GM18526 (cell line): ENCODE measurements around the gene PDE10A.

ENCODE experiments used
- POLR2A ChIP-seq: IDR thresholded peaks from 3 replicates; pipeline ENCODE4 v1.6.1; 2011; ENCODE audit not compliant: insufficient read length; ENCODE audit errors: extremely low read depth

Gene PDE10A

GRCh38 chr6:165456286-165456685 is 206.8 kb downstream of the PDE10A start:
- TF ChIP-seq POLR2A: no peak

DNA sequence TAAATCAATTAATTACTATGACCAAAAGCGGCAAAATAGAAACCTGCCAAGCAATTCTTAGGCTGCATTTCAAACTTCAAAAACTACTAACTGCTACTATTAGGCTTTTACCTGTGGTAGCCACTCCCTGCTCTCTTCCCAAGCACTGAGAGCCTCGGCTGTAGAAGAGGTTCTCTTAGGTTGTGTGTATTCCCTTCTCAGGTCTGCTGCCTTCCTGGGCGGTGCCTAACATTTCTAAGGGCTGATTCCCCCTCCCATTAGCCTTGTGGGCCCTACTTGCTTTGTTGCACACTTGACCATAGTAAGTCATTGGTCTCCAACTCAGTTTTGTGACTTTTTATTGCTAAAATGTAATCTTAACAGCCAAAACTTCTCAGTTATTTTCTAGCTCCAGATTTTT is 207.6 kb downstream of the PDE10A start:
- TF ChIP-seq POLR2A: no peak

- TF ChIP-seq POLR2A: no peak
Observed at GRCh38 chr6:165453395-165453794, 209.6 kb downstream of the PDE10A start.

- no peak for TF ChIP-seq POLR2A
Observed at GRCh38 chr6:165451838-165452237, 211.2 kb downstream of the PDE10A start.

DNA sequence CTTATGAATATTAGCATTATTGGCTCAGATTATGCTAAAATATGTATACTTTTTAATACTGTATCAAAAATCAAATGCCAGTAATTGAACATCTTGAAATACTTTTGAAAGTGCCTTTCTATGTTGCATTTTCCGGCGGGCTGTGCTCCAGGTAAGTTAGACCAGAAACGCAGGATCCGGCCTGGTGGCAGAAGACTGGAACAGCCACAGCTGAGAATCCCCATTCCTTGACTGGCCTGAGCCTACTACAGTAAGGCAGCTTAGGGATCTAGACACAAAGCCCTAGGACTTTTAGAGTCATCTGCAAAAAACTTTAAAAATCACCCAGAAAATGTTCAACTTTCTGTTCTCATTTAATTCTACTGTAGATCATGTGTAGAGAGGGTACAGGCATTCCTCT is 214.8 kb downstream of the PDE10A start:
- TF ChIP-seq POLR2A: no peak

DNA sequence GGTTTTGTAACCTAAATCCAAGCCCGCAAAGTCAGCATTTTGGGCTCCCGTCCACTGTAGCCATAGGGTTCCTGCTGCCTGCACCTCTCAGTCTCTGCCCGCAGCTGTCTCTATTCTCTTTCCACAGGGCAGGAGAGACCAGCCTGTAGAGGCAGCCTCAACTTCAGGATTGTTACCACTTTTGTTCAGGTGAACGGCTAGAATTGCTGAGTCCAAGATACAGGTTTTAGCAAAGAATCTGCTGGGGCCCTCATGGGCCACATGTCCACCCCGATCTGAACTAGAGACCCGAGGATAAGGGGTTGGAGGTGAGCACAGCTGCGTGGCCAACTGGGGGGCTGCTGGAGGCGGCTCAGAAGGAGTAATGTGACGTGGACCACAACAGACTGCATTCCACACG is 215.9 kb downstream of the PDE10A start:
- no peak for TF ChIP-seq POLR2A

DNA sequence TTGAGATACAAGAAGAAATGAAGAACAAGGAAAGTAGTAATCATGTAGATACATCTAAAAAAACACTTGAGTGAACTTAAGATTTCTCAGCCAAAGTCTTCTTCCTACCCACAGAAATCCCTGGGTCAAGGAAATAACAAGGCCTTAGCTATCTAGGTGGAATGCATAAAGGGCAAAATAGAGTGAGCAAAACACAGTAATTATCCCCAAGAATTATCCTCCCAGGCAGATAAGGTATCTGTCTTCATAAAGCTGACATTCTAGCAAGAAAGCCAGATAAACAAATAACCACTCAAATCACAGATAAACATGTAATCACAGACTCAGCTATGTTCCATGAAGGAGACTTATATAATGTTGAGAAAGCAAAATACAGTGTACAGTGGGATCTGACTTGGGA is 216.7 kb downstream of the PDE10A start:
- no peak for TF ChIP-seq POLR2A

GRCh38 chr6:165443462-165443861 is 219.6 kb downstream of the PDE10A start:
- TF ChIP-seq POLR2A: no peak

DNA sequence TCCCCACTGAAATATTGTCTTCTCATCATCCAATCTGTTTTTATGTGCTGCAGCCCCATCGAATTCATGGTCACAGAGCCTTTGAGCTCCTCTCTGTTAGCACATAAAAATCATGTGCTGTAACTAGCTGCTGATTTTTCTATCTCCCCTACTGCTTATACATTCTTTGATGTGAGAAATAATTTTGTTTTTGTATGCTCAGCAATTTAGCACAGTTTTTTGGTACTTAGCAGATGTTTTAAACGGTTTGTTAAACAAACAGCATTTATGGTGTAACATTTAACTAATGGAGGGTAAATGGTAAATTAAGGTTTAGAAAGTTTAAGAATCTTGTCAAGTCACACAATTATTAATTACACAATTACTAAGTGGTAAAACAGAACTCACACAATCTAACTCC is 221.9 kb downstream of the PDE10A start:
- no peak for TF ChIP-seq POLR2A

GRCh38 chr6:165439928-165440554 is 223.0 kb downstream of the PDE10A start:
- no peak for TF ChIP-seq POLR2A

- TF ChIP-seq POLR2A: no peak
Observed at GRCh38 chr6:165426892-165427291, 236.1 kb downstream of the PDE10A start.

DNA sequence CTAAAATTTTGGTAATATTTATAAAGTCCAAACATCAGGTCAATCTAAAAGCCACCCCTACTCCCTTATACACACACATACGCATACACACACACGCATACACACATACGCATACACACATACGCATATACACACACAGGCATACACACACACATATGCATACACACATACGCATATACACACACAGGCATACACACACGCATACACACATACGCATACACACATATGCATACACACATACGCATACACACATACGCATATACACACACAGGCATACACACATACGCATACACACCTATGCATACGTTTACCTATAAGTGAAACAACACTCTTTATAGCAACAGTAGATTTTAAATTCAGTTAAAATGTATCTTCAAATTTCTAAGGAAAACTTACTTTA is 240.8 kb downstream of the PDE10A start:
- TF ChIP-seq POLR2A: no peak

- TF ChIP-seq POLR2A: no peak
Observed at GRCh38 chr6:165417278-165417865, 245.7 kb downstream of the PDE10A start.

DNA sequence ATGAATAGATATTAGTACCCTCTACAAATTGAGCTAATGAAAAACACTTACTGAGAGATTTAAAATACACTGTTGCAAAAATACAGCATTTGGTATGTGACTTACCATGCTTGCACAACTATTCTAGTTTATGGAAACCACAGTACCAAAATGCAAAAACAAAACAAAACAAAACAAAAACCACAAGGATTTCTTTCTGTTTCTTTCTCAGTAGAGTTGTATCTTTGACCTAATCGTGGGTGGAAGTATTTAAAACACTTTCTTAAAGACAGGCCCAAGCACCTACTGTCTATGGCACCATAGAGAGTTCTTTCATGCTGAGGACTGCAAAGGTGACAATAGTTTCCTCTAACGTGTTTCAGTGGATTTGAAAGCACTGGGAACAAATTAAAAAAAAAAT is 258.3 kb downstream of the PDE10A start:
- no peak for TF ChIP-seq POLR2A

- no peak for TF ChIP-seq POLR2A
Observed at GRCh38 chr6:165404296-165404695, 258.7 kb downstream of the PDE10A start.

- TF ChIP-seq POLR2A: no peak
Observed at GRCh38 chr6:165403006-165403595, 259.9 kb downstream of the PDE10A start.

GRCh38 chr6:165401092-165401491 is 261.9 kb downstream of the PDE10A start:
- no peak for TF ChIP-seq POLR2A

DNA sequence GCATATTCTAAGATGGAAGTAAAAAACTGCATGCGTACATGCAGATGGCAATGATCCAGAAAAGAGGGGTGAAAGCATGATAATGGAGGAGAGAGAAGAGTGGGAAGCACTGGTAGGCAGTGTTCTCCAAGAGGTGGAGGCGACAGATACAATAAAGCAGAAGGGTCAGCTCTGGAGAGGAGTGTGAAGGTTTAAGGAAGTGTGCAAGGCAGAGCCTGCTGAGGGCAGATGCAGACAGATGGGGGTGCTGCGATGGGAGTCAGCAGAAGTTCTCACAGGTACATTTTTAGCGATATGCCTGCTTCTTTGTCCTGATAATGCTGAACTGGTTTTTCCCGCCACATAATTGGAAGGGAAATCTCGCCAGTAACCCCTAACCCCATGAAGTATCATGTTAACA is 272.6 kb downstream of the PDE10A start:
- no peak for TF ChIP-seq POLR2A

DNA sequence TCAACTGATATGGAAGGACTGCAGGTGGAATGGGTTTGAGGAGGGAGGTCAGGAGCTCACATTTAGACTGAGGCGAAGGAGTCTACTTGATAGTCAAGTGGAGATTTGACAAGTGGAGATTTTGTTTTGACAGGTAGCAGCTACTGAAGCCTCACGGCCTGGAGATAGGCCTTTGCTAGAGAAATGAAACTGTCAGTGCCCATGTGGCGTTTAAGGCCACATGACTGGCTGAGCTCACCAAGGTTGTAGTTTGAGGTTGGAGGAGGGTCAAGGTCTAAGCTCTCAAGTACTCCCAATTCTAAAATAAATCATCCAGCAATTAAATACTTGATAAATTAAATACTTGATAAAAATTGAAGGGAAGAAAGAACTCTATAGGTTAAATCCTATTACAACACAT is 273.5 kb downstream of the PDE10A start:
- no peak for TF ChIP-seq POLR2A
